Measurements from ENCODE around the gene PCYOX1L.
"Not testable (repeated sequence)": the region's sequence is repeated elsewhere in the genome, so short reads cannot be mapped to it uniquely, and the experiment has no call there.

Gene PCYOX1L

GRCh38 chr5:149389552-149390495, 32.0 kb downstream of the PCYOX1L start:
- no peak for DNase-seq

GRCh38 chr5:149391076-149391475, 33.2 kb downstream of the PCYOX1L start:
- DNase-seq: not testable (repeated sequence)

GRCh38 chr5:149391524-149391923, 33.7 kb downstream of the PCYOX1L start:
- DNase-seq: no peak

GRCh38 chr5:149392718-149393117, 34.9 kb downstream of the PCYOX1L start:
- no peak for DNase-seq

- DNase-seq: not testable (repeated sequence)
These were observed 37.1 kb downstream of the PCYOX1L start for GRCh38 chr5:149394996-149395395.

GRCh38 chr5:149397530-149397929, 39.7 kb downstream of the PCYOX1L start:
- DNase-seq: no peak

GRCh38 chr5:149398747-149399266, 41.0 kb downstream of the PCYOX1L start:
- DNase-seq: not testable (repeated sequence)

GRCh38 chr5:149399775-149400174, 41.9 kb downstream of the PCYOX1L start:
- no peak for DNase-seq

GRCh38 chr5:149400304-149400703, 42.5 kb downstream of the PCYOX1L start:
- no peak for DNase-seq

GRCh38 chr5:149401051-149401450, 43.2 kb downstream of the PCYOX1L start:
- DNase-seq: no peak

GRCh38 chr5:149402291-149402690, 44.4 kb downstream of the PCYOX1L start:
- DNase-seq: no peak

GRCh38 chr5:149403923-149404745, 46.3 kb downstream of the PCYOX1L start:
- no peak for DNase-seq

- no peak for DNase-seq
These were observed 47.1 kb downstream of the PCYOX1L start for GRCh38 chr5:149404746-149405549.

GRCh38 chr5:149405550-149406202, 47.8 kb downstream of the PCYOX1L start:
- DNase-seq: no peak

- DNase-seq: no peak
These were observed 48.5 kb downstream of the PCYOX1L start for GRCh38 chr5:149406203-149406978.

GRCh38 chr5:149406979-149407306, 49.1 kb downstream of the PCYOX1L start:
- DNase-seq: no peak

- no peak for DNase-seq
These were observed 49.7 kb downstream of the PCYOX1L start for GRCh38 chr5:149407323-149408251.

- no peak for DNase-seq
These were observed 50.6 kb downstream of the PCYOX1L start for GRCh38 chr5:149408252-149409099.

GRCh38 chr5:149409268-149409948, 51.6 kb downstream of the PCYOX1L start:
- DNase-seq: no peak
